NCI-H510A treated with DMSO at 0.1 percent for 48 hours (cell line): ENCODE results near the gene RNF150.

Experiments
- DNase-seq: peaks from one replicate; lab custom pipeline; 2025; lab: John Stamatoyannopoulos, UW

RNF150 gene

DNA sequence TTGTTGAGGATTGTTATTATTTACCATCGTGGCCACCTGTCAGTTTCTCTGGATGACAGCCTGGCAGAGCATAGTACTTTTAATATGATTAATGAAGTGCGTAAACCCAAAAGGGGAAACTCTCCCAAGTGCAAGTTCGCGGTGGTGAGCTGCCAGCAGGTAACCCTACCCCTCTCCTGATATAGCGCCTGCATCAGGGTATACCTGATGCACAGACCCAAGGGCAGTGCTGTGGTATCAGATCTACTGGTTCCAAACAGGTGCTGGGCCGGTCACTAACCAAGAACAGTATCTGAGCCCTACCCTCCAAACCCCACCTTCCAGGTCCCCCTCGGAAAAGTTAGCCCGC, 1.6 kb downstream of the RNF150 start:
- no peak for DNase-seq

DNA sequence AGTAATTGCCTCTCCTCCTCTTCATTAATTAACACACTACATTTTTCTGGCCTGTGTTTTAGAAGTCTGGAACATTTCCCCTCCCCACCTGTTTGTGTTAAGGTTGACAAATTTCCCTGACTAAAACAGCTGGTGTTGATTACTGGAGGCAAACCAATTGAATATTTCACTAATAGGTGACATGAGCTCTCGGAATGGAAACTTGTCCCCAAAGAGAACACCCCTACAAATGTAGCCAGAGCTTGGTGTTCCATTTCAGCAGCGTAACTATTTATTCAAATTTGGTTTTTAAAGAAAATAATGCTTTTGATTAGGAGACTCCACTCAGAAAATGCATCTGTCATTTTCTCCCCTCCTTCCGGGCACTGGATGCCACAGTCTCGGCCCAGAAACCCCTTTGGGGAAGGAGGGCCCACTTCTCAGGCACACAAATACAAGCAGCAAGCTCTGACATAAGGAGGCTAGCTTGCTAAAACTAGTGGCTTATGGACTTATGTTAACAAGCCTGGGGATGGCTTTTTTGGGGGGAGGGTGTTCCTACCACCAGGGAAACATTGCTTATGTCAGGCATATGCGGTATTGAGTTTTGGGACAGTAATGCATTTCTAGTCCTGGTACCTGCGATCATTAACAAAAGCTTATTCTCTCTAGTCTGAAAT, 2.2 kb downstream of the RNF150 start:
- DNase-seq = no peak

DNA sequence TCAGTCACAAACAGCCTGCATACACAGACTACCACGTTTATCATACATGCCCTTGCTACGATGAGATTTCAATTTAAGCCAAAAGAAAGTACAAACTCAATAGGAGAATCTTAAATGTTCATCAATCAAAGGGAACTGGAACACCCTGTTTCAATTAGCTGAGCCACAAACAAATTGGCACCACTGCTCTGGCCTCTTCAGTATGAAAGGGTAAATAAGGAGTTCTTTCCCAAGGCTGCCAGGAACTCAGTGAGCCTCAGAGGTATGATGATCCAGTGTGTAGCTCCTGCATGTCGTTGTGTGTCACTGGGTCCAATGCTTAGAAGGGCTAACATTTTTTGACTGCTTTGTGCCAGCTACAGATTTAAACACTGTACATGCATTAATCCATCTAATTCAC, 5.4 kb downstream of the RNF150 start:
- no peak for DNase-seq

DNA sequence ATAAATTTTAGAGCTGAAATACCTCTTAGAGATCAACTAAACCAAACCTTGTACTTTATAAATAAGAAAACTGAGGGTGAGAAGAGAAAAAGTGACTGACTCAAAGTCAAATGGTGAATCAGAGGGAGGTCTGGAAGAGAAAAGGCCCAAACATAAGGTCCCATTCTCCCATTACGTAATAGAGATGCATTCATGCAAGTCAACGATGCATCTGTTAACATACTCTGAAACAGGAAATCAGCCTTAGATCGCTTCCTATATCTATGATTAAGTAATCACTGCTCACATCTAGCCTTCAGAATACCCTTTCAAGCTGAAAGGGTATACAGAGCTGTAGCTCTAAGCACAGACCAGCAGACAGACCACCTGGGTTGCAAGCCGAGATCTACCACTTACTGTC, 6.5 kb downstream of the RNF150 start:
- DNase-seq = no peak

DNA sequence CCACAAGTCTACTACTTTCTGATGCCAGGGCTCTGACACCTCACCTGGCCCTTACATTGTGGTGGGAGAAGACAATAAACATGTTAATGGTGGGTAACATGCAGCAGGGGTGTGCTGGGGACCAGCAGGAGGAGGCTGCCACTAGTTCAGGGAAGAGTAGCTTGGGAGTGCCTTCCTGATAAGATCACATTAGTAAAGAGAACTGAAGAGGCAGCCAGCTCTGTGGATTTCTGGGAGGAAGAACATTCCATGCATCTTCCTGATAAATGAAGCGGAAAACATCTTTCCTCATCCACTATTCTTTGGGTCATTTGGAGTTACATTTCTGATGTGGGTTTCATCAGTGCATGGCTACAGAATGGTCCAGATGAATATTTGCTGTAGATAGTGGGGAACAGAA, 9.0 kb downstream of the RNF150 start:
- no peak for DNase-seq

GRCh38 chr4:141121768-141122454, 11.4 kb downstream of the RNF150 start:
- no peak for DNase-seq

GRCh38 chr4:141121101-141121500, 12.2 kb downstream of the RNF150 start:
- no peak for DNase-seq

DNA sequence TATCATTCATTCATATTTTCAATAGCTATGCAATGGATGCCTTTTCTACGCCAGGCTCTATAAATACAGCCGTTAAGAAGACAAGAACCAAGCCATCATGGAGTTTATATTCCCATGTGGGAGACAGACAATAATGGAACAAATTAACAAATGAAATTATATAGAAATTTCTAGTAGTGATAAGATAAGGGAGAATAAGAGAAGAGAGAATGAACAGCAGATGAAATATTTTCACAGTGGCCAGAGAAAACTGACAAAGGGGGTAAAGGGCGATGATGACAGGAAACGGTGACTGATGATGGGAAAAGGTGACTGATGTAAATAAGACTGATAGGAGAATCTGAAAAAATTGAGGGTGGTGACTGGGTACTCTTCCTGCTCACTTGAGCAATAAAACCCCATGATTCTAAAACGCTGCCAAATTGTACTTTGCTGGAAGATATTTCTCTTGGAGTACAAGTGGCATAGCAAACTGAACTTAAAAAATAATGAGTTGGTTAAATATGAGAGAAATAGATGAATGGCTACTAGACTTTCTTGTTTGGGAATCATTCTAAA, 13.2 kb downstream of the RNF150 start:
- no peak for DNase-seq

GRCh38 chr4:141119071-141119470, 14.2 kb downstream of the RNF150 start:
- no peak for DNase-seq

DNA sequence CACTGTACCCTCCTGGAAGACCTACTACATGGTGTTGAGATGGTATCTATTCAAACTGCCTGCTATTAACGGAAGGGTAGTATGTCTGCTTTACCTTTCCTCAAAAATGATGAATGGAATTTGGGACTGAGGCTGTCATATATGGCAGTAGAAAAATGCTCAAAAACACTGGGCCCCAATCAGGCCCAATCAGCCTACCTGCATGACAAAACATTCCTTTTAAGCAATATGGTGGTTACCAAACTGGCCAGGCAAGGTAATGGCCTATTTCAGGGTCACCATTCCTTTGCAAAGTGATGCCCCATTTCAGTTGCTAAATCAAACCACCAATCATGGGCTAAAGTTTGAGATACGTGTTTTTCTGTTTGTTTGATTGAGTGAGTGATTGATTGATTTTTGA, 14.9 kb downstream of the RNF150 start:
- DNase-seq = no peak

GRCh38 chr4:141117935-141118334, 15.3 kb downstream of the RNF150 start:
- no peak for DNase-seq

DNA sequence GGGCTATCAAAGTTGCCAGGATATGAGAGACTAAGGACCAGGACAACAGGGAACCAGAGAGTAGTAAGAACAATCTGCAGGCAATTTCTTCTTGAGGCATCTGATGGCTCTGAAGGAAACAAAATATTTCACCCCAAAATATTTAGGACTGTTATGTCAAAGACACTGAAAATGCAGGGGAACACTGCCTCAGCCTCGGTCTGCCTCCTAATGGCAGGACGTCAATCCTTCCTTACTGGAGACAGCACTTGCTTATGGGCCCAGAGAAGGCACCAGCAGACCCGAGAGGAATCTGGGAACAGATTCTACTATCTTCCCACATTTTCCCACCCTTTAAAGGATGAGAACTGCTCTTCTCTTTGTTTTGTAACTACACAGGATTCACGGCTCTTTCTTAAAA, 23.3 kb downstream of the RNF150 start:
- no peak for DNase-seq

DNA sequence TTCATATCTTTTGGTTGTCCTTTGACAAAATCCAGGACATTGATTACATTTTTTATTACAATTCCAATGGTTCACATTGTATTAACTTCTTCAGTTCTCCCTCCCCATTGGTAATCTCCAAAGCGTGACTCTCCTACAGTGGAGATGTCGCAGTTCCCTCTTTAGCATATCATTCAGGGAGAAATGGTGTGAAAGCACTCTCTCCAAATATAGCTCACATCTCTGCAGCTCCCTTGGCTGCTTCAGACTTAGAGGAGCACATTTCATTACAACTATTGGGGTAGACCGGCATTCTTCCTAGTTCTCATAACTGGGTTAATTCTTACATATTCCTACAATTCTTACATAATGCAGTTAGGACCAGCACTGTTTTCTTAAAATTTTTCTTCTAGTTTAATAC, 25.3 kb downstream of the RNF150 start:
- DNase-seq = no peak

DNA sequence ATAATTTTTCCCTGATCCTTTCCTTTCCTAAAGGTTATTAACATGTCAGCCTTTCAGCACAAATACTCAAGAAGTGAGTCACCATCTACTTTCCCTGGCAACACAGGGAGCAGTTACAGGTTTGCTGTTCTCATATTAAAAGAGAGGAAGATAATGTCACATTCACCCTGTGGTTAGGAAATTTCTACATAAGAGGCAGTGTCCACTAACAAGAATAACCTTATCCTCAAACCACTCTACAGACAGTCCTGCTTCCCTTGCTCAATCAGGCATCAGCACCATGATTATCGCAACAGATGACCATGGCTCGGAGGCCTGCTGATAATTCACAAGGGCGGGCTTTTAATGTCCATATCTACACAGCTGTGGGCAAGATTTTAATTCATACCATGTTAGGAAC, 30.9 kb downstream of the RNF150 start:
- DNase-seq = no peak

DNA sequence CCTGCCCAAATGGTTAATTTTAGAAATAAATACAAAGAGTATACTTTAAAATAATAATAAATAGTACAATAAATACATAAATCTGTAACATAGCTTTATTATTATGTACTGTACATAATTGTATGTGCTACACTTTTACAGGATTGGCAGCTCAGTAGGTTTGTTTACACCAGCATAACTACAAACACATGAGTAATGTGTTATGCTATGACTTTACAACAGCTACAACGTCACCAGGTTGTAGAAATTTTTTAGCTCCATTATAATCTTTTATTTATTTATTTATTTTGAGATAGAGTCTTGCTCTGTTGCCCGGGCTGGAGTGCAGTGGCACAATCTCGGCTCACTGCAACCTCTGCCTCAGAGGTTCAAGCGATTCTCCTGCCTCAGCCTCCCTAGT, 31.8 kb downstream of the RNF150 start:
- no peak for DNase-seq

DNA sequence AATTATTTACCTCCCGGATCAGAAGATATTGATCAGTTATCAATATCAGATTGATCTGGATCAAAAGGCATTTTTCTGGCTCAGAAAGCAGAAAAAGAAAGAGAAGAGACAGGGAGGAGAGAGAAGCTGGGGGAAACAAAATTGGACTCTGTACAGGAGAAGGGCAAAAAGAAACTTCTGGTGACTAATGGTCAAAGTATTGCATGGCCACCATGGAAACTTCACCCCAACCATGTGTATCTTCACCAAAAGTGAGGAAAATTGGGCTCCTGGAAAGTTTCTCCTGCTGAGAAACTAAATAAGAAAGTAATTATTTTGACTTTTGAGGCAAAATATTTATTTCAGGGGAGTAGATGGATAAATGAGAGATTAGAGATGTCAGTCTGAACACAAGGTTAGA, 33.9 kb downstream of the RNF150 start:
- DNase-seq = no peak

GRCh38 chr4:141098163-141098562, 35.1 kb downstream of the RNF150 start:
- no peak for DNase-seq

DNA sequence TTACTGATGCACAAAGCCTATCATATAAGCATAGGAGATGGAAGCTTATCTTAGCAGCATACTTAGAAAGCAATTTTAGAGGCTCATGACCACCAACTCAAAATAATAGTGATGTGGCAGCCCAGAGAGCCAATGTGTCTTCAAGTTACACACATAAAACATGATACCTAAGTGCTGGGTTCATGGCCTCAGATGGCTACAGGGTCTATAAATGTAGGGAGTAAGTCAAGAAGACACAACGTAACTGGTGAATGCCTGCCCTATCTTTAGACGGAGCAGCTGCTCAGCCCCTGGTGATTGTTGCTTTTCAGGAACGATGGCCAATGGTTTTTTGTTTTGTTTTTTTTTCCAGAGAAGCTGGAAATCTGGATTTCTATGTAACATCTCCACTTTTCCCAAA, 42.8 kb downstream of the RNF150 start:
- DNase-seq = no peak

- DNase-seq = no peak
These were observed 51.3 kb downstream of the RNF150 start for GRCh38 chr4:141081921-141082395.

GRCh38 chr4:141080668-141081067, 52.6 kb downstream of the RNF150 start:
- DNase-seq = no peak

GRCh38 chr4:141079393-141079930, 53.8 kb downstream of the RNF150 start:
- no peak for DNase-seq

DNA sequence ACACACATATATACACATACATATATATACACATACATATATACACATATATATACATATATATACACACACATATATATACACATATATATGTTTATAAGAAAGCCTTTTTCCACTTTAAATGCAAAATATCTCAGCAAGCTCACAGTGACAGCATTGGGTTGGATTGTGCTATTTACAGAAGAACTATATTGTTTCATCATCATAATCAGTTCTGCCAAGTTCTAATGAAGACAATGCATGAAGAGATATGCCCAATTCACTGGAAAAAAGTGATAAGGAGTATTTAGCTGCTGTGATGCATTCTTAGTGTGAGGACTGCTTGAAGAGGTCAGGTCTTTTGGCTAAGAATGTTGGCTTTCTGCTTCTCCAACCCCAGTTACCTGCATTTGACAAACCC, 54.4 kb downstream of the RNF150 start:
- DNase-seq = no peak

DNA sequence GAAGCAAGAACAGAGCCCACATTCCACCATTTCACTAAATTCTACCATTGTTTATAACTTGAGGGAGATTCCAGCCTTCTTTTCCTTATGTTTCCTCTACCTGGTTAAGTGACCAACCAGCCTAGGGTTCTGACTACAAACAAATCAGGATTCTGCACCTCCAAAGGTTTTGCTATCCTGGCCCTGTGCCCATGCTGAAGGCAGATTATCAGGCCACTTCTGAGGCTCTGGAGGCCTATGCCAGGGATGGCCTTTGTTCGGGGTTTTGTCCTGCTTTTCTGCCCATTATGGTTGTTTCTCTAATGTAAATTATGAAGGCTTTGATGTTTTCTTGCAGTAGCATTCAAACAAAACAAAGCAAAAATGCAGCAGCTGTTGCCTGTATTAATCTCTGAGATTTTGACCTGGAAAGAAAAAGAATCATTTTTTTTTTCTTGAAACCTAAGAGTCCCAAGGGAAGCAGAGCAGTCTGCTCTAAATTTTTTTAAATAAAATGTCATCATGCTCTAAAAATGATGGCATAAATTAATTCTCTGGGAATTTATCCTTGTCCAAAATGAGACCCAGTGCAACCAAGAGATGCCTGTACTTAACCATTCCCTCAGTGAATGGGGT, 55.6 kb downstream of the RNF150 start:
- no peak for DNase-seq
